Activated effector memory CD4-positive, alpha-beta T cell treated with Interleukin-2 at 50 U/mL for 16 hours (primary cell): Measurements from ENCODE around the gene USP17L19.
"Not testable (repeated sequence)": the region's sequence is repeated elsewhere in the genome, so short reads cannot be mapped to it uniquely, and the experiment has no call there.

Experiments used
- DNase-seq: peaks from one replicate; pipeline ENCODE4 v3.0.0-alpha.2; 2020

Gene USP17L19, protein sequence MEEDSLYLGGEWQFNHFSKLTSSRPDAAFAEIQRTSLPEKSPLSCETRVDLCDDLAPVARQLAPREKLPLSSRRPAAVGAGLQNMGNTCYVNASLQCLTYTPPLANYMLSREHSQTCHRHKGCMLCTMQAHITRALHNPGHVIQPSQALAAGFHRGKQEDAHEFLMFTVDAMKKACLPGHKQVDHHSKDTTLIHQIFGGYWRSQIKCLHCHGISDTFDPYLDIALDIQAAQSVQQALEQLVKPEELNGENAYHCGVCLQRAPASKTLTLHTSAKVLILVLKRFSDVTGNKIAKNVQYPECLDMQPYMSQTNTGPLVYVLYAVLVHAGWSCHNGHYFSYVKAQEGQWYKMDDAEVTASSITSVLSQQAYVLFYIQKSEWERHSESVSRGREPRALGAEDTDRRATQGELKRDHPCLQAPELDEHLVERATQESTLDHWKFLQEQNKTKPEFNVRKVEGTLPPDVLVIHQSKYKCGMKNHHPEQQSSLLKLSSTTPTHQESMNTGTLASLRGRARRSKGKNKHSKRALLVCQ

DNA sequence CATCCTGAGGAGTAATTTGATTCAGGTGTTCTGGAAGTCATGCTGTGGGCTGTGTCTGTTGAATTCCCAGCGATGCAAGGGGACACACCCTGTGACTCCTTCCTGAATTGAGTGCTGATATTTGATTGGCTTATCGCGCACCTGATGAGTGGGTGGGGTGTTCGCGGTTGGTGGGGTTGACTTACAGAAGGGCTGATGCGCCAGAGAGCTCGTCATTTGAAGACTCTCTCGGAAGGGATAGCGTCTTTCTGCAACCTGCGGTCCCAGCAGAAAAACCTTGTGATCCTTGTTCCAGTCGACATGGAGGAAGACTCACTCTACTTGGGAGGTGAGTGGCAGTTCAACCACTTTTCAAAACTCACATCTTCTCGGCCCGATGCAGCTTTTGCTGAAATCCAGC lies at the start of gene USP17L19:
Gene USP17L19, plus strand, starts transcription at position 301 of the 400 bp plus-strand sequence. Its CDS starts 0 bp downstream, at position 301.
- DNase-seq = not testable (repeated sequence)

DNA sequence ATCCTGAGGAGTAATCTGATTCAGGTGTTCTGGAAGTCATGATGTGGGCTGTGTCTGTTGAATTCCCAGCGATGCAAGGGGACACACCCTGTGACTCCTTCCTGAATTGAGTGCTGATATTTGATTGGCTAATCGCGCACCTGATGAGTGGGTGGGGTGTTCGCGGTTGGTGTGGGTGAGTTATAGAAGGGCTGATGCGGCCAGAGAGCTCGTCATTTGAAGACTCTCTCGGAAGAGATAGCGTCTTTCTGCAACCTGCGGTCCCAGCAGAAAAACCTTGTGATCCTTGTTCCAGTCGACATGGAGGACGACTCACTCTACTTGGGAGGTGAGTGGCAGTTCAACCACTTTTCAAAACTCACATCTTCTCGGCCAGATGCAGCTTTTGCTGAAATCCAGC lies 42.8 kb upstream of the USP17L19 start, which contains the start of gene USP17L10:
Gene USP17L10, plus strand, starts transcription at position 301 of the 400 bp plus-strand sequence. Its CDS starts 0 bp downstream, at position 301.
- DNase-seq = not testable (repeated sequence)

DNA sequence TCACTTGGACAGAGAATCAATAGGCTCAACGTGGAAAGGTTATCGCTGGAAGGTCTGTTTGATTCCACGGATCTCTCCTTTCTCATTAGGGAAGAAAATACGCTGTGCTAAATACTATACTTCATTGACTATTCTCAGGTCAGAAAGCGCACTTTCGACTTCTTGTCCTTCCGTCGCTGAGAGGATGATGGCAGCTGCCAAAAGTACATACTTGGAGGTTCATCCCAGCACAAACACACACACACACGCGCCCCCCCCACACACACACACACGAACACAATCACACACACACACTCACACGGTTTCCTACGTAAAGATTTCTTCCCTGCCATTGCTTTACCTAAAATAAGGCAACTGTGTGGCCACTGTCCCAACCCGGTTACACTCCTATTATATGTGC lies 38.5 kb upstream of the USP17L19 start:
- not testable (repeated sequence) for DNase-seq

DNA sequence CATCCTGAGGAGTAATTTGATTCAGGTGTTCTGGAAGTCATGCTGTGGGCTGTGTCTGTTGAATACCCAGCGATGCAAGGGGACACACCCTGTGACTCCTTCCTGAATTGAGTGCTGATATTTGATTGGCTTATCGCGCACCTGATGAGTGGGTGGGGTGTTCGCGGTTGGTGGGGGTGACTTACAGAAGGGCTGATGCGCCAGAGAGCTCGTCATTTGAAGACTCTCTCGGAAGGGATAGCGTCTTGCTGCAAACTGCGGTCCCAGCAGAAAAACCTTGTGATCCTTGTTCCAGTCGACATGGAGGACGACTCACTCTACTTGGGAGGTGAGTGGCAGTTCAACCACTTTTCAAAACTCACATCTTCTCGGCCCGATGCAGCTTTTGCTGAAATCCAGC lies 38.1 kb upstream of the USP17L19 start, which contains the start of gene USP17L11:
Gene USP17L11, plus strand, starts transcription at position 301 of the 400 bp plus-strand sequence. Its CDS starts 0 bp downstream, at position 301.
- DNase-seq = not testable (repeated sequence)

DNA sequence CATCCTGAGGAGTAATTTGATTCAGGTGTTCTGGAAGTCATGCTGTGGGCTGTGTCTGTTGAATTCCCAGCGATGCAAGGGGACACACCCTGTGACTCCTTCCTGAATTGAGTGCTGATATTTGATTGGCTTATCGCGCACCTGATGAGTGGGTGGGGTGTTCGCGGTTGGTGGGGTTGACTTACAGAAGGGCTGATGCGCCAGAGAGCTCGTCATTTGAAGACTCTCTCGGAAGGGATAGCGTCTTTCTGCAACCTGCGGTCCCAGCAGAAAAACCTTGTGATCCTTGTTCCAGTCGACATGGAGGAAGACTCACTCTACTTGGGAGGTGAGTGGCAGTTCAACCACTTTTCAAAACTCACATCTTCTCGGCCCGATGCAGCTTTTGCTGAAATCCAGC lies 33.3 kb upstream of the USP17L19 start, which contains the start of gene USP17L12:
Gene USP17L12, plus strand, starts transcription at position 301 of the 400 bp plus-strand sequence. Its CDS starts 0 bp downstream, at position 301.
- not testable (repeated sequence) for DNase-seq

DNA sequence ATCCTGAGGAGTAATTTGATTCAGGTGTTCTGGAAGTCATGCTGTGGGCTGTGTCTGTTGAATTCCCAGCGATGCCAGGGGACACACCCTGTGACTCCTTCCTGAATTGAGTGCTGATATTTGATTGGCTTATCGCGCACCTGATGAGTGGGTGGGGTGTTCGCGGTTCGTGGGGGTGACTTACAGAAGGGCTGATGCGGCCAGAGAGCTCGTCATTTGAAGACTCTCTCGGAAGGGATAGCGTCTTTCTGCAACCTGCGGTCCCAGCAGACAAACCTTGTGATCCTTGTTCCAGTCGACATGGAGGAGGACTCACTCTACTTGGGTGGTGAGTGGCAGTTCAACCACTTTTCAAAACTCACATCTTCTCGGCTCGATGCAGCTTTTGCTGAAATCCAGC lies 28.6 kb upstream of the USP17L19 start, which contains the start of gene USP17L13:
Gene USP17L13, plus strand, starts transcription at position 301 of the 400 bp plus-strand sequence. Its CDS starts 0 bp downstream, at position 301.
- DNase-seq = not testable (repeated sequence)

DNA sequence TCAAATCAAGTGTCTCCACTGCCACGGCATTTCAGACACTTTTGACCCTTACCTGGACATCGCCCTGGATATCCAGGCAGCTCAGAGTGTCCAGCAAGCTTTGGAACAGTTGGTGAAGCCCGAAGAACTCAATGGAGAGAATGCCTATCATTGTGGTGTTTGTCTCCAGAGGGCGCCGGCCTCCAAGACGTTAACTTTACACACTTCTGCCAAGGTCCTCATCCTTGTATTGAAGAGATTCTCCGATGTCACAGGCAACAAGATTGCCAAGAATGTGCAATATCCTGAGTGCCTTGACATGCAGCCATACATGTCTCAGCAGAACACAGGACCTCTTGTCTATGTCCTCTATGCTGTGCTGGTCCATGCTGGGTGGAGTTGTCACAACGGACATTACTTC lies 22.9 kb upstream of the USP17L19 start:
- not testable (repeated sequence) for DNase-seq

DNA sequence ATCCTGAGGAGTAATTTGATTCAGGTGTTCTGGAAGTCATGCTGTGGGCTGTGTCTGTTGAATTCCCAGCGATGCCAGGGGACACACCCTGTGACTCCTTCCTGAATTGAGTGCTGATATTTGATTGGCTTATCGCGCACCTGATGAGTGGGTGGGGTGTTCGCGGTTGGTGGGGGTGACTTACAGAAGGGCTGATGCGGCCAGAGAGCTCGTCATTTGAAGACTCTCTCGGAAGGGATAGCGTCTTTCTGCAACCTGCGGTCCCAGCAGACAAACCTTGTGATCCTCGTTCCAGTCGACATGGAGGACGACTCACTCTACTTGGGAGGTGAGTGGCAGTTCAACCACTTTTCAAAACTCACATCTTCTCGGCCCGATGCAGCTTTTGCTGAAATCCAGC lies 19.1 kb upstream of the USP17L19 start, which contains the start of gene USP17L15:
Gene USP17L15, plus strand, starts transcription at position 301 of the 400 bp plus-strand sequence. Its CDS starts 0 bp downstream, at position 301.
- not testable (repeated sequence) for DNase-seq

DNA sequence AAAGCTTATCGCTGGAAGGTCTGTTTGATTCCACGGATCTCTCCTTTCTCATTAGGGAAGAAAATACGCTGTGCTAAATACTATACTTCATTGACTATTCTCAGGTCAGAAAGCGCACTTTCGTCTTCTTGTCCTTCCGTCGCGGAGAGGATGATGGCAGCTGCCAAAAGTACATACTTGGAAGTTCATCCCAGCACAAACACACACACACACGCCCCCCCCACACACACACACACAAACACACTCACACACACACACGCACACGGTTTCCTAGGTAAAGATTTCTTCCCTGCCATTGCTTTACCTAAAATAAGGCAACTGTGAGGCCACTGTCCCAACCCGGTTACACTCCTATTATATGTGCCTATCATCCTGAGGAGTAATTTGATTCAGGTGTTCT lies 14.7 kb upstream of the USP17L19 start:
- DNase-seq = not testable (repeated sequence)

DNA sequence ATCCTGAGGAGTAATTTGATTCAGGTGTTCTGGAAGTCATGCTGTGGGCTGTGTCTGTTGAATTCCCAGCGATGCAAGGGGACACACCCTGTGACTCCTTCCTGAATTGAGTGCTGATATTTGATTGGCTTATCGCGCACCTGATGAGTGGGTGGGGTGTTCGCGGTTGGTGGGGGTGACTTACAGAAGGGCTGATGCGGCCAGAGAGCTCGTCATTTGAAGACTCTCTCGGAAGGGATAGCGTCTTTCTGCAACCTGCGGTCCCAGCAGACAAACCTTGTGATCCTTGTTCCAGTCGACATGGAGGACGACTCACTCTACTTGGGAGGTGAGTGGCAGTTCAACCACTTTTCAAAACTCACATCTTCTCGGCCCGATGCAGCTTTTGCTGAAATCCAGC lies 9.6 kb upstream of the USP17L19 start, which contains the start of gene USP17L17:
Gene USP17L17, plus strand, starts transcription at position 301 of the 400 bp plus-strand sequence. Its CDS starts 0 bp downstream, at position 301.
- not testable (repeated sequence) for DNase-seq

DNA sequence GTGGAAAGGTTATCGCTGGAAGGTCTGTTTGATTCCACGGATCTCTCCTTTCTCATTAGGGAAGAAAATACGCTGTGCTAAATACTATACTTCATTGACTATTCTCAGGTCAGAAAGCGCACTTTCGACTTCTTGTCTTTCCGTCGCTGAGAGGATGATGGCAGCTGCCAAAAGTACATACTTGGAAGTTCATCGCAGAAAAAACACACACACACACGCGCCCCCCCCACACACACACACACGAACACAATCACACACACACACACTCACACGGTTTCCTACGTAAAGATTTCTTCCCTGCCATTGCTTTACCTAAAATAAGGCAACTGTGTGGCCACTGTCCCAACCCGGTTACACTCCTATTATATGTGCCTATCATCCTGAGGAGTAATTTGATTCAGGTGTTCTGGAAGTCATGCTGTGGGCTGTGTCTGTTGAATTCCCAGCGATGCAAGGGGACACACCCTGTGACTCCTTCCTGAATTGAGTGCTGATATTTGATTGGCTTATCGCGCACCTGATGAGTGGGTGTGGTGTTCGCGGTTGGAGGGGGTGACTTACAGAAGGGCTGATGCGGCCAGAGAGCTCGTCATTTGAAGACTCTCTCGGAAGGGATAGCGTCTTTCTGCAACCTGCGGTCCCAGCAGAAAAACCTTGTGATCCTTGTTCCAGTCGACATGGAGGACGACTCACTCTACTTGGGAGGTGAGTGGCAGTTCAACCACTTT lies 5.1 kb upstream of the USP17L19 start, which contains the start of gene USP17L18:
Gene USP17L18, plus strand, starts transcription at position 678 of the 728 bp plus-strand sequence. Its CDS starts 0 bp downstream, at position 678.
- DNase-seq = not testable (repeated sequence)

DNA sequence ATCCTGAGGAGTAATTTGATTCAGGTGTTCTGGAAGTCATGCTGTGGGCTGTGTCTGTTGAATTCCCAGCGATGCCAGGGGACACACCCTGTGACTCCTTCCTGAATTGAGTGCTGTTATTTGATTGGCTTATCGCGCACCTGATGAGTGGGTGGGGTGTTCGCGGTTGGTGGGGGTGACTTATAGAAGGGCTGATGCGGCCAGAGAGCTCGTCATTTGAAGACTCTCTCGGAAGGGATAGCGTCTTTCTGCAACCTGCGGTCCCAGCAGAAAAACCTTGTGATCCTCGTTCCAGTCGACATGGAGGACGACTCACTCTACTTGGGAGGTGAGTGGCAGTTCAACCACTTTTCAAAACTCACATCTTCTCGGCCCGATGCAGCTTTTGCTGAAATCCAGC lies 4.6 kb downstream of the USP17L19 start, which contains the start of gene USP17L20:
Gene USP17L20, plus strand, starts transcription at position 301 of the 400 bp plus-strand sequence. Its CDS starts 0 bp downstream, at position 301.
- DNase-seq = not testable (repeated sequence)

DNA sequence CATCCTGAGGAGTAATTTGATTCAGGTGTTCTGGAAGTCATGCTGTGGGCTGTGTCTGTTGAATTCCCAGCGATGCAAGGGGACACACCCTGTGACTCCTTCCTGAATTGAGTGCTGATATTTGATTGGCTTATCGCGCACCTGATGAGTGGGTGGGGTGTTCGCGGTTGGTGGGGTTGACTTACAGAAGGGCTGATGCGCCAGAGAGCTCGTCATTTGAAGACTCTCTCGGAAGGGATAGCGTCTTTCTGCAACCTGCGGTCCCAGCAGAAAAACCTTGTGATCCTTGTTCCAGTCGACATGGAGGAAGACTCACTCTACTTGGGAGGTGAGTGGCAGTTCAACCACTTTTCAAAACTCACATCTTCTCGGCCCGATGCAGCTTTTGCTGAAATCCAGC lies 9.4 kb downstream of the USP17L19 start, which contains the start of gene USP17L21:
Gene USP17L21, plus strand, starts transcription at position 301 of the 400 bp plus-strand sequence. Its CDS starts 0 bp downstream, at position 301.
- not testable (repeated sequence) for DNase-seq

DNA sequence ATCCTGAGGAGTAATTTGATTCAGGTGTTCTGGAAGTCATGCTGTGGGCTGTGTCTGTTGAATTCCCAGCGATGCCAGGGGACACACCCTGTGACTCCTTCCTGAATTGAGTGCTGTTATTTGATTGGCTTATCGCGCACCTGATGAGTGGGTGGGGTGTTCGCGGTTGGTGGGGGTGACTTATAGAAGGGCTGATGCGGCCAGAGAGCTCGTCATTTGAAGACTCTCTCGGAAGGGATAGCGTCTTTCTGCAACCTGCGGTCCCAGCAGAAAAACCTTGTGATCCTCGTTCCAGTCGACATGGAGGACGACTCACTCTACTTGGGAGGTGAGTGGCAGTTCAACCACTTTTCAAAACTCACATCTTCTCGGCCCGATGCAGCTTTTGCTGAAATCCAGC lies 14.1 kb downstream of the USP17L19 start, which contains the start of gene USP17L22:
Gene USP17L22, plus strand, starts transcription at position 301 of the 400 bp plus-strand sequence. Its CDS starts 0 bp downstream, at position 301.
- DNase-seq = not testable (repeated sequence)

DNA sequence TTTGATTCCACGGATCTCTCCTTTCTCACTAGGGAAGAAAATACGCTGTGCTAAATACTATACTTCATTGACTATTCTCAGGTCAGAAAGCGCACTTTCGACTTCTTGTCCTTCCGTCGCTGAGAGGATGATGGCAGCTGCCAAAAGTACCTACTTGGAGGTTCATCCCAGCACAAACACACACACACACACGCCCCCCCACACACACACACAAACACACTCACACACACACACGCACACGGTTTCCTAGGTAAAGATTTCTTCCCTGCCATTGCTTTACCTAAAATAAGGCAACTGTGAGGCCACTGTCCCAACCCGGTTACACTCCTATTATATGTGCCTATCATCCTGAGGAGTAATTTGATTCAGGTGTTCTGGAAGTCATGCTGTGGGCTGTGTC lies 18.5 kb downstream of the USP17L19 start:
- DNase-seq = not testable (repeated sequence)
